ENCODE data around the gene NECTIN3.

DNA sequence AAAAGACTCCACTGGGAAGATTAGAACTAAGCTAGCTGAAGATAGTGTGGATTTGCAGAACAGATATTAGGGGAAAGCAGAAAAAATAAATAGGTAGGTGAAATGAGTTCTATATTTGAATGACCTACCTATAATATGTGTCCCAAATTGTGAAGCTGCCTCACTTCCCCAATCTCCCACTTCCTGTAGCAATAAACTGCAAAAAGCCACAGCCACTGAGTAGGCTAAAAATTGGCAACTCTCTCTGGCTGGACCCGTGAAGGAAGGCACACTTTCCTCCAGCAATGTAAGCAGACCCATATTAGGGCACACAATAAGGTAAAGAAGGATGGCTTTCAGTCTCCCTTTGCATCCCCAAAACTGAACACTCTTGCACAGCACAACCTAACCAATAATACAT lies 43.7 kb upstream of the NECTIN3 start:
- no peak for TF ChIP-seq REST (IDR thresholded peaks at IDR 0.05; ENCODE audit: insufficient read depth in 1 of 2, low read depth in 2 of 2, low read length in 2 of 2)
- TF ChIP-seq TAF1 (IDR thresholded peaks at IDR 0.05; ENCODE audit: borderline replicate concordance, insufficient read depth, low read length) = no peak
